K562 (cell line): ENCODE data around the gene WDR31. TPM values are rescaled to one million over a fixed set of nuclear protein-coding genes. Genes with fewer than 3 reads are reported as not detected.

Experiments
- ARID1B ChIP-seq: fragments of 450-650 bp; IDR thresholded peaks from 2 replicates; pipeline ENCODE4 v1.6.1; 2016; ENCODE audit warnings: antibody characterized with exemption, mild to moderate bottlenecking, inconsistent platforms
- BMI1 ChIP-seq: fragments of 150-350 bp; IDR thresholded peaks from 2 replicates; pipeline ENCODE4 v1.6.1; 2014; ENCODE audit warnings: low read length
- ETS2 ChIP-seq: IDR thresholded peaks from 2 replicates; pipeline ENCODE4 v1.6.1; 2016; ENCODE audit warnings: borderline replicate concordance, missing genetic modification characterization, mild to moderate bottlenecking, moderate library complexity, missing compliant biosample characterization; ENCODE audit not compliant: poor library complexity, severe bottlenecking
- EZH2 ChIP-seq: IDR thresholded peaks from 2 replicates; pipeline ENCODE4 v1.6.1; 2012; ENCODE audit warnings: low read depth, mild to moderate bottlenecking, inconsistent platforms, low read length, borderline replicate concordance
- FOXP4 ChIP-seq: sonication (generic); formaldehyde crosslinking; IDR thresholded peaks from 2 replicates; pipeline ENCODE4 v1.8.0; 2022; ENCODE audit warnings: mild to moderate bottlenecking, missing genetic modification reagents, borderline replicate concordance
- HNRNPH1 ChIP-seq: fragments of 200-400 bp; formaldehyde crosslinking; optimal IDR thresholded peaks from 2 replicates; pipeline ENCODE3; 2017; ENCODE audit warnings: low read depth, mild to moderate bottlenecking, low read length, moderate library complexity
- HOMEZ ChIP-seq: fragments of 250-450 bp; sonication (Bioruptor Pico); IDR thresholded peaks from 2 replicates; pipeline ENCODE4 v1.4.0; 2020; ENCODE audit warnings: mild to moderate bottlenecking, moderate library complexity
- MTF1 ChIP-seq: fragments of 250-450 bp; sonication (Bioruptor Pico); IDR thresholded peaks from 2 replicates; pipeline ENCODE4 v1.9.0; 2021; ENCODE audit warnings: moderate library complexity, mild to moderate bottlenecking, inconsistent platforms, borderline replicate concordance
- PATZ1 ChIP-seq: fragments of 250-450 bp; sonication (Bioruptor Pico); IDR thresholded peaks from 2 replicates; pipeline ENCODE4 v1.5.0; 2020; ENCODE audit warnings: mild to moderate bottlenecking, borderline replicate concordance
- POLR2AphosphoS2 ChIP-seq: IDR thresholded peaks from 2 replicates; pipeline ENCODE4 v1.6.1; 2012; ENCODE audit warnings: low read length, improper control_type of control experiment
- SAFB ChIP-seq: fragments of 200-400 bp; formaldehyde crosslinking; IDR thresholded peaks from 2 replicates; pipeline ENCODE4 v1.6.1; 2017; ENCODE audit warnings: low read depth, low read length, borderline replicate concordance
- SRSF7 ChIP-seq: fragments of 200-400 bp; formaldehyde crosslinking; optimal IDR thresholded peaks from 2 replicates; pipeline ENCODE3; 2017; ENCODE audit warnings: mild to moderate bottlenecking, low read depth, low read length
- ZNF280B ChIP-seq: fragments of 250-450 bp; sonication (Bioruptor Pico); IDR thresholded peaks from 2 replicates; pipeline ENCODE4 v1.5.1; 2021; ENCODE audit warnings: mild to moderate bottlenecking
- ZNF3 ChIP-seq: fragments of 250-450 bp; sonication (Bioruptor Pico); IDR thresholded peaks from 2 replicates; pipeline ENCODE4 v1.5.0; 2021; ENCODE audit warnings: mild to moderate bottlenecking, moderate library complexity
- ZNF583 ChIP-seq: fragments of 250-450 bp; sonication (Bioruptor Pico); IDR thresholded peaks from 2 replicates; pipeline ENCODE4 v1.4.0; 2020
- ZNF592 ChIP-seq: fragments of 450-650 bp; IDR thresholded peaks from 2 replicates; pipeline ENCODE4 v1.6.1; 2017; ENCODE audit warnings: antibody characterized with exemption, mild to moderate bottlenecking
- polyA plus RNA-seq, 8 experiments: library from polyadenylated mRNA; depleted of rRNA in 4 of 8; stranded (reverse) in 5 of 8; unstranded in 3 of 8; fragments of >200 nt; fragmentation: Nextera tagmentation in 2 of 8; fragmentation: Illumina TruSeq in 1 of 8; extraction: Ambion mirVana in 2 of 8; extraction: Trizol in 1 of 8; gene quantifications; 2 replicates each; pipeline versions ENCODE4 v1.2.1 to v1.2.3, GENCODE V29; 2011 to 2014; ENCODE audit warnings: inconsistent platforms in 1 of 8, missing spikeins in 1 of 8
- total RNA-seq, 7 experiments: library from RNA; depleted of rRNA in 6 of 7; stranded (reverse); fragments of >200 nt in 6 of 7; fragmentation: Illumina TruSeq in 2 of 7; extraction: Trizol in 2 of 7; gene quantifications; 2 replicates each; pipeline versions ENCODE4 v1.2.1 to v1.2.3, GENCODE V29; 2011 to 2021; ENCODE audit warnings: low replicate concordance in 1 of 7

The WDR31 gene
- total and polyA plus RNA-seq, 9 of the 15 experiments (the other 6 are each of a cell fraction or from before 2014, with no cell fraction given): 0.35 to 1.8 (median 0.95) TPM

GRCh38 chr9:113340011-113340699 lies at the start of gene WDR31 (continued):
- no peak for TF ChIP-seq ETS2 (tag)
- no peak for TF ChIP-seq FOXP4 (CRISPR knock-in tag)
- no peak for TF ChIP-seq ZNF583 (CRISPR knock-in tag)
- TF ChIP-seq EZH2: no peak
- no peak for TF ChIP-seq SRSF7
- no peak for TF ChIP-seq POLR2AphosphoS2
- no peak for TF ChIP-seq HNRNPH1
- peak; percentile 85 for TF ChIP-seq BMI1
- no peak for TF ChIP-seq ZNF280B (CRISPR knock-in tag)
- no peak for TF ChIP-seq PATZ1 (CRISPR knock-in tag)
- TF ChIP-seq ZNF592: peak; percentile 46; the same call in 1 of the 2 replicates
- TF ChIP-seq SAFB: no peak
- TF ChIP-seq MTF1 (CRISPR knock-in tag): no peak
- TF ChIP-seq ARID1B: no peak; the same call in 1 of the 2 replicates
- TF ChIP-seq HOMEZ (CRISPR knock-in tag): no peak
- no peak for TF ChIP-seq ZNF3
